K562 (cell line): ENCODE measurements around the gene APLNR.

Experiments used
- EP300 ChIP-seq: IDR thresholded peaks from 2 replicates; pipeline ENCODE4 v1.6.1; 2012; ENCODE audit warnings: low read length, improper control_type of control experiment
- MCM2 ChIP-seq: fragments of 450-650 bp; IDR thresholded peaks from 2 replicates; pipeline ENCODE4 v1.6.1; 2017; ENCODE audit warnings: low read depth, mild to moderate bottlenecking
- PML ChIP-seq: IDR thresholded peaks from 2 replicates; pipeline ENCODE4 v1.6.1; 2012; ENCODE audit warnings: low read length, inconsistent platforms
- POLR2A ChIP-seq: fragments of 450-650 bp; conservative IDR thresholded peaks from 2 replicates; pipeline ENCODE4 v1.6.1; 2016
- RAD51 ChIP-seq: fragments of 450-650 bp; IDR thresholded peaks from 2 replicates; pipeline ENCODE4 v1.7.1; 2016; ENCODE audit warnings: low read depth, mild to moderate bottlenecking, borderline replicate concordance
- TARDBP ChIP-seq: fragments of 450-650 bp; IDR thresholded peaks from 2 replicates; pipeline ENCODE4 v1.6.1; 2016
- ZNF232 ChIP-seq: sonication (generic); formaldehyde crosslinking; IDR thresholded peaks from 2 replicates; pipeline ENCODE4 v1.8.0; 2022; ENCODE audit warnings: mild to moderate bottlenecking, missing genetic modification reagents
- ZNF644 ChIP-seq: fragments of 200-800 bp; sonication (Bioruptor generic); IDR thresholded peaks from 2 replicates; pipeline ENCODE4 v1.6.1; 2016; ENCODE audit warnings: low read depth, missing genetic modification characterization, missing compliant biosample characterization
- ZNF830 ChIP-seq: fragments of 250-450 bp; sonication (Bioruptor Pico); IDR thresholded peaks from 2 replicates; pipeline ENCODE4 v1.5.0; 2021; ENCODE audit warnings: mild to moderate bottlenecking
- TF ChIP-seq, protein P1 (sequence below): sonication (generic); formaldehyde crosslinking; IDR thresholded peaks from 2 replicates; pipeline ENCODE4 v1.8.0; 2023; ENCODE audit warnings: missing genetic modification reagents, mild to moderate bottlenecking, borderline replicate concordance
- TF ChIP-seq, protein P2 (sequence below), 3 experiments: IDR thresholded peaks in 2 of 3; conservative IDR thresholded peaks in 1 of 3; 2 replicates each; pipeline ENCODE4 v1.5.1; 2011 to 2012; ENCODE audit warnings: low read length in 3 of 3, mild to moderate bottlenecking in 3 of 3, control low read depth in 2 of 3, improper control_type of control experiment in 1 of 3, inconsistent platforms in 1 of 3, low read depth in 1 of 3, mixed read lengths in 1 of 3, moderate library complexity in 1 of 3; ENCODE audit not compliant: insufficient read depth in 2 of 3
- TF ChIP-seq, protein P3 (sequence below), 2 experiments: fragments of 450-650 bp; conservative IDR thresholded peaks; 2 replicates each; pipeline ENCODE4 v1.6.1; 2017; ENCODE audit warnings: mild to moderate bottlenecking in 2 of 2, moderate library complexity in 2 of 2
- TF ChIP-seq, protein P4 (sequence below): fragments of 150-350 bp; conservative IDR thresholded peaks from 2 replicates; pipeline ENCODE4 v1.6.1; 2014; ENCODE audit warnings: low read length

DNA sequence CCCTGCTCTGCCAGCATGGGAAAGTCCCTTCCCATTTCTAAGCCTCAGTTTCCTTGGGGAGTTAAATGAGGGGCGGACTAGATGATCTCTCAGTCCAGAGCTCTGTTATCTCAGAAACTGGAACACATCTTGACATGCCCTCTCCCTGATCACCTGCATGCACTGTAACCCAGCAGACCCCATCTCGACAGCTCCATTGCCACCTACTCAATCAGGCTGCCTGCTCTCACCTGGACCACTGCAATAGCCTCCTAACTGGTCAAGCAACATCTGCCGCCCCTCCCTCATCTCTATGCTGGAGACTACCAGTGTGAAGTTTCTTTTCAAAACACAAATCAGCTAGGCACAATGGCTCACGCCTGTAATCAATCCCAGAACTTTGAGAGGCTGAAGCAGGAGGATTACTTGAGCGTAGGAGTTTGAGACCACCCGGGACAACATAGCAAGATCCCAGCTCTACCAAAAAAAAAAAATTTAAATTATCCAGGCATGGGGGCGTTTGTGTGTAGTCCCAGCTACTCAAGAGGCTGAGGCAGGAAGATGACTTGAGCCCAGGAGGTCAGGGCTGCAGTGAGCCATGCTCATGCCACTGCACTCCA is 33.1 kb downstream of the APLNR start:
- TF ChIP-seq EP300, result no peak
- no peak for TF ChIP-seq ZNF644
- no peak for TF ChIP-seq PML
- TF ChIP-seq, protein P1, sequence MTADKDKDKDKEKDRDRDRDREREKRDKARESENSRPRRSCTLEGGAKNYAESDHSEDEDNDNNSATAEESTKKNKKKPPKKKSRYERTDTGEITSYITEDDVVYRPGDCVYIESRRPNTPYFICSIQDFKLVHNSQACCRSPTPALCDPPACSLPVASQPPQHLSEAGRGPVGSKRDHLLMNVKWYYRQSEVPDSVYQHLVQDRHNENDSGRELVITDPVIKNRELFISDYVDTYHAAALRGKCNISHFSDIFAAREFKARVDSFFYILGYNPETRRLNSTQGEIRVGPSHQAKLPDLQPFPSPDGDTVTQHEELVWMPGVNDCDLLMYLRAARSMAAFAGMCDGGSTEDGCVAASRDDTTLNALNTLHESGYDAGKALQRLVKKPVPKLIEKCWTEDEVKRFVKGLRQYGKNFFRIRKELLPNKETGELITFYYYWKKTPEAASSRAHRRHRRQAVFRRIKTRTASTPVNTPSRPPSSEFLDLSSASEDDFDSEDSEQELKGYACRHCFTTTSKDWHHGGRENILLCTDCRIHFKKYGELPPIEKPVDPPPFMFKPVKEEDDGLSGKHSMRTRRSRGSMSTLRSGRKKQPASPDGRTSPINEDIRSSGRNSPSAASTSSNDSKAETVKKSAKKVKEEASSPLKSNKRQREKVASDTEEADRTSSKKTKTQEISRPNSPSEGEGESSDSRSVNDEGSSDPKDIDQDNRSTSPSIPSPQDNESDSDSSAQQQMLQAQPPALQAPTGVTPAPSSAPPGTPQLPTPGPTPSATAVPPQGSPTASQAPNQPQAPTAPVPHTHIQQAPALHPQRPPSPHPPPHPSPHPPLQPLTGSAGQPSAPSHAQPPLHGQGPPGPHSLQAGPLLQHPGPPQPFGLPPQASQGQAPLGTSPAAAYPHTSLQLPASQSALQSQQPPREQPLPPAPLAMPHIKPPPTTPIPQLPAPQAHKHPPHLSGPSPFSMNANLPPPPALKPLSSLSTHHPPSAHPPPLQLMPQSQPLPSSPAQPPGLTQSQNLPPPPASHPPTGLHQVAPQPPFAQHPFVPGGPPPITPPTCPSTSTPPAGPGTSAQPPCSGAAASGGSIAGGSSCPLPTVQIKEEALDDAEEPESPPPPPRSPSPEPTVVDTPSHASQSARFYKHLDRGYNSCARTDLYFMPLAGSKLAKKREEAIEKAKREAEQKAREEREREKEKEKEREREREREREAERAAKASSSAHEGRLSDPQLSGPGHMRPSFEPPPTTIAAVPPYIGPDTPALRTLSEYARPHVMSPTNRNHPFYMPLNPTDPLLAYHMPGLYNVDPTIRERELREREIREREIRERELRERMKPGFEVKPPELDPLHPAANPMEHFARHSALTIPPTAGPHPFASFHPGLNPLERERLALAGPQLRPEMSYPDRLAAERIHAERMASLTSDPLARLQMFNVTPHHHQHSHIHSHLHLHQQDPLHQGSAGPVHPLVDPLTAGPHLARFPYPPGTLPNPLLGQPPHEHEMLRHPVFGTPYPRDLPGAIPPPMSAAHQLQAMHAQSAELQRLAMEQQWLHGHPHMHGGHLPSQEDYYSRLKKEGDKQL (CRISPR knock-in tag), result no peak
- TF ChIP-seq, protein P2, sequence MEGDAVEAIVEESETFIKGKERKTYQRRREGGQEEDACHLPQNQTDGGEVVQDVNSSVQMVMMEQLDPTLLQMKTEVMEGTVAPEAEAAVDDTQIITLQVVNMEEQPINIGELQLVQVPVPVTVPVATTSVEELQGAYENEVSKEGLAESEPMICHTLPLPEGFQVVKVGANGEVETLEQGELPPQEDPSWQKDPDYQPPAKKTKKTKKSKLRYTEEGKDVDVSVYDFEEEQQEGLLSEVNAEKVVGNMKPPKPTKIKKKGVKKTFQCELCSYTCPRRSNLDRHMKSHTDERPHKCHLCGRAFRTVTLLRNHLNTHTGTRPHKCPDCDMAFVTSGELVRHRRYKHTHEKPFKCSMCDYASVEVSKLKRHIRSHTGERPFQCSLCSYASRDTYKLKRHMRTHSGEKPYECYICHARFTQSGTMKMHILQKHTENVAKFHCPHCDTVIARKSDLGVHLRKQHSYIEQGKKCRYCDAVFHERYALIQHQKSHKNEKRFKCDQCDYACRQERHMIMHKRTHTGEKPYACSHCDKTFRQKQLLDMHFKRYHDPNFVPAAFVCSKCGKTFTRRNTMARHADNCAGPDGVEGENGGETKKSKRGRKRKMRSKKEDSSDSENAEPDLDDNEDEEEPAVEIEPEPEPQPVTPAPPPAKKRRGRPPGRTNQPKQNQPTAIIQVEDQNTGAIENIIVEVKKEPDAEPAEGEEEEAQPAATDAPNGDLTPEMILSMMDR (IDR thresholded peaks at IDR 0.05 in 2 of 3, conservative IDR thresholded peaks at IDR 0.05 in 1 of 3; ENCODE audit: insufficient read depth in 2 of 3, low read depth in 1 of 3, low read length in 3 of 3), result no peak
- TF ChIP-seq, protein P3, sequence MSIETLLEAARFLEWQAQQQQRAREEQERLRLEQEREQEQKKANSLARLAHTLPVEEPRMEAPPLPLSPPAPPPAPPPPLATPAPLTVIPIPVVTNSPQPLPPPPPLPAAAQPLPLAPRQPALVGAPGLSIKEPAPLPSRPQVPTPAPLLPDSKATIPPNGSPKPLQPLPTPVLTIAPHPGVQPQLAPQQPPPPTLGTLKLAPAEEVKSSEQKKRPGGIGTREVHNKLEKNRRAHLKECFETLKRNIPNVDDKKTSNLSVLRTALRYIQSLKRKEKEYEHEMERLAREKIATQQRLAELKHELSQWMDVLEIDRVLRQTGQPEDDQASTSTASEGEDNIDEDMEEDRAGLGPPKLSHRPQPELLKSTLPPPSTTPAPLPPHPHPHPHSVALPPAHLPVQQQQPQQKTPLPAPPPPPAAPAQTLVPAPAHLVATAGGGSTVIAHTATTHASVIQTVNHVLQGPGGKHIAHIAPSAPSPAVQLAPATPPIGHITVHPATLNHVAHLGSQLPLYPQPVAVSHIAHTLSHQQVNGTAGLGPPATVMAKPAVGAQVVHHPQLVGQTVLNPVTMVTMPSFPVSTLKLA (conservative IDR thresholded peaks at IDR 0.05), result no peak
- no peak for TF ChIP-seq ZNF232 (CRISPR knock-in tag)
- TF ChIP-seq, protein P4, sequence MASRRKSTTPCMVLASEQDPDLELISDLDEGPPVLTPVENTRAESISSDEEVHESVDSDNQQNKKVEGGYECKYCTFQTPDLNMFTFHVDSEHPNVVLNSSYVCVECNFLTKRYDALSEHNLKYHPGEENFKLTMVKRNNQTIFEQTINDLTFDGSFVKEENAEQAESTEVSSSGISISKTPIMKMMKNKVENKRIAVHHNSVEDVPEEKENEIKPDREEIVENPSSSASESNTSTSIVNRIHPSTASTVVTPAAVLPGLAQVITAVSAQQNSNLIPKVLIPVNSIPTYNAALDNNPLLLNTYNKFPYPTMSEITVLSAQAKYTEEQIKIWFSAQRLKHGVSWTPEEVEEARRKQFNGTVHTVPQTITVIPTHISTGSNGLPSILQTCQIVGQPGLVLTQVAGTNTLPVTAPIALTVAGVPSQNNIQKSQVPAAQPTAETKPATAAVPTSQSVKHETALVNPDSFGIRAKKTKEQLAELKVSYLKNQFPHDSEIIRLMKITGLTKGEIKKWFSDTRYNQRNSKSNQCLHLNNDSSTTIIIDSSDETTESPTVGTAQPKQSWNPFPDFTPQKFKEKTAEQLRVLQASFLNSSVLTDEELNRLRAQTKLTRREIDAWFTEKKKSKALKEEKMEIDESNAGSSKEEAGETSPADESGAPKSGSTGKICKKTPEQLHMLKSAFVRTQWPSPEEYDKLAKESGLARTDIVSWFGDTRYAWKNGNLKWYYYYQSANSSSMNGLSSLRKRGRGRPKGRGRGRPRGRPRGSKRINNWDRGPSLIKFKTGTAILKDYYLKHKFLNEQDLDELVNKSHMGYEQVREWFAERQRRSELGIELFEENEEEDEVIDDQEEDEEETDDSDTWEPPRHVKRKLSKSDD, result no peak
- TF ChIP-seq MCM2, result no peak
- TF ChIP-seq POLR2A, result no peak
- TF ChIP-seq TARDBP, result no peak
- no peak for TF ChIP-seq ZNF830 (CRISPR knock-in tag)
- TF ChIP-seq RAD51, result no peak
